GM18873 (cell line): ENCODE results near the gene KLHL14.
"Not testable (repeated sequence)": the region's sequence is repeated elsewhere in the genome, so short reads cannot be mapped to it uniquely, and the experiment has no call there.

Source experiments
- ATAC-seq: cut with Tn5 transposase; IDR thresholded peaks from one replicate; pipeline ENCODE4 v1.9.1; 2021; ENCODE audit warnings: mild to moderate bottlenecking, moderate library complexity, moderate number of reproducible peaks; ENCODE audit not compliant: unreplicated experiment, low FRiP score

Gene KLHL14, protein sequence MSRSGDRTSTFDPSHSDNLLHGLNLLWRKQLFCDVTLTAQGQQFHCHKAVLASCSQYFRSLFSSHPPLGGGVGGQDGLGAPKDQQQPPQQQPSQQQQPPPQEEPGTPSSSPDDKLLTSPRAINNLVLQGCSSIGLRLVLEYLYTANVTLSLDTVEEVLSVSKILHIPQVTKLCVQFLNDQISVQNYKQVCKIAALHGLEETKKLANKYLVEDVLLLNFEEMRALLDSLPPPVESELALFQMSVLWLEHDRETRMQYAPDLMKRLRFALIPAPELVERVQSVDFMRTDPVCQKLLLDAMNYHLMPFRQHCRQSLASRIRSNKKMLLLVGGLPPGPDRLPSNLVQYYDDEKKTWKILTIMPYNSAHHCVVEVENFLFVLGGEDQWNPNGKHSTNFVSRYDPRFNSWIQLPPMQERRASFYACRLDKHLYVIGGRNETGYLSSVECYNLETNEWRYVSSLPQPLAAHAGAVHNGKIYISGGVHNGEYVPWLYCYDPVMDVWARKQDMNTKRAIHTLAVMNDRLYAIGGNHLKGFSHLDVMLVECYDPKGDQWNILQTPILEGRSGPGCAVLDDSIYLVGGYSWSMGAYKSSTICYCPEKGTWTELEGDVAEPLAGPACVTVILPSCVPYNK

GRCh38 chr18:32772581-32773381 is at the start of gene KLHL14:
TSS of gene KLHL14 (minus strand) at chr18:32773023. CDS start at chr18:32770591, 2,432 bp downstream.
- no peak for ATAC-seq

DNA sequence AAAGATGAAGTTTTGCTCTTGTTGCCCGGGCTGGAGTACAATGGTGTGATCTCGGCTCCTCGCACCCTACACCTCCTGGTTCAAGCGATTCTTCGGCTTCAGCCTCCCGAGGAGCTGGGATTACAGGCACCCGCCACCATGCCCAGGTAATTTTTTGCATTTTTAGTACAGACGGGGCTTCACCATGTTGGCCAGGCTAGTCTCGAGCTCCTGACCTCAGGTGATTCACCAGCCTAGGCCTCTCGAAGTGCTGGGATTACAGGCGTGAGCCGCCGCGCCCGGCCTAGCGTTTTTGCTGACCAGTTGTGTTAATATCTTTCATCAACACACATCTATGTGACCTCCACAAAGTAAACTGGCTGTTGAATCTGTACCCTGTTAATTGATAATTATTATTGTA is 49.4 kb upstream of the KLHL14 start:
- no peak for ATAC-seq

GRCh38 chr18:32815881-32816280 is 43.1 kb upstream of the KLHL14 start:
- no peak for ATAC-seq

DNA sequence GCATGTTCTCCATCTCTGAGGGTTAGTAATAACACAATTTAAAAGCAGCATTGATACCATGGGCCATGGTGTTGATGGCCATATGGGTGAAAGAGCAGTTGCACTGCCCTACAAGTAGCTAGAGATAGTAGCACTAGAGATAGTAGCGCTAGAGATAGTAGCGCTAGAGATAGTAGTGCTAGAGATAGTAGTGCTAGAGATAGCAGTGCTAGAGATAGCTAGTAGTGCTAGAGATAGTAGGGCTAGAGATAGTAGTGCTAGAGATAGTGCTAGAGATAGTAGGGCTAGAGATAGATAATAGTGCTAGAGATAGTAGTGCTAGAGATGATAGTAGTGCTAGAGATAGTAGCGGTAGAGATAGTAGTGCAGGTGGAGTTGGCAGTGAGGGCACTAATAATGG is 39.5 kb upstream of the KLHL14 start:
- no peak for ATAC-seq

DNA sequence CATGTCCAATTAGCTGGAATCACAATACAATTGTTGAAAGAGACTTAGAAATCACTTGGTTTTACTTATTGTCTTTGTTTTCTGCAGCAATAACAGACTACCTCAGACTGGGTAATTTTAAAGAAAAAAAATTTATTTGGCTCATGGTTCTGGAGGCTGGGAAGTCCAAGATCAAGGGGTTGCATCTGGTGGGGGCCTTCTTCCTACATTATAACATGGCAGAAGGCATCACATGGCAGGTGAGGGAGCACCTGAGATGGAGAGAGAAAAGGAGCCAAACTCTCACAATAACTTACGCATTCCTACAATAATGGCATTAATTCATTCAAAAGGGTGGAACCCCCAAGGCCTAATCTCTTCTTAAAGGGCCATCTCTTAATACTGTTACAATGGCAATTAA is 37.5 kb upstream of the KLHL14 start:
- no peak for ATAC-seq

GRCh38 chr18:32805354-32805753 is 32.5 kb upstream of the KLHL14 start:
- ATAC-seq, result no peak

- ATAC-seq, result no peak
Observed at GRCh38 chr18:32804134-32804888, 31.5 kb upstream of the KLHL14 start.

GRCh38 chr18:32803568-32803967 is 30.7 kb upstream of the KLHL14 start:
- peak; percentile 81 for ATAC-seq

GRCh38 chr18:32802591-32803451 is 30.0 kb upstream of the KLHL14 start:
- peak; percentile 46 for ATAC-seq

- ATAC-seq, result no peak
Observed at GRCh38 chr18:32801228-32801627, 28.4 kb upstream of the KLHL14 start.

GRCh38 chr18:32798209-32798960 is 25.6 kb upstream of the KLHL14 start:
- ATAC-seq, result no peak

DNA sequence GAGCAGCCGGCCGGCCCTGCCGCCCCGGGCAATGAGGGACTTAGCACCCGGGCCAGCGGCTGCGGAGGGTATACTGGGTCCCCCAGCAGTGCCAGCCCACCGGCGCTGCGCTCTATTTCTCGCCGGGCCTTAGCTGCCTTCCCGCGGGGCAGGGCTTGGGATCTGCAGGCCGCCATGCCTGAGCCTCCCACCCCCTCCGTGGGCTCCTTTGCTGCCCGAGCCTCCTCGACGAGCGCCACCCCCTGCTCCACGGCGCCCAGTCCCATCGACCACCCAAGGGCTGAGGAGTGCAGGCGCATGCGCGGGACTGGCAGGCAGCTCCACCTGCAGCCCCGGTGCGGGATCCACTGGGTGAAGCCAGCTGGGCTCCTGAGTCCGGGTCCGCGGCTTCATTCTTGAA is 21.8 kb upstream of the KLHL14 start:
- not testable (repeated sequence) for ATAC-seq

DNA sequence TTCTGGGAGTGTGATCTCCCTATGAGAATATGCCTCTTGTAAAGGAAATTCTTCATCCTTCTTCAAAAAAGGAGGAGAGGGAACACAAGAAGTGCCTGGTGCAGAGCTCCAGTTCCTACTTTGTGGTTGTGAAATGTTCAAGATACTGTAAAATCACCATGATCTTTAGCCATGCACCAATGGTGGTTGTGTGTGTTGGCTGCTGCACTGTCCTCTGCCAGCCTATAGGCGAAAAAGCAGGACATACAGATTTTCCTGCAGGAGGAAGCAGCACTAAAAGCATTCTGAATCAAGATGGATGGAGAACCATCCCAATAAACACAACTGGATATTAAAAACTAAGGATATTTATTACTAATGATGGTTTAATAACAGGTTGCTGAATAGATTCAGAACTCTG is 6.2 kb upstream of the KLHL14 start:
- ATAC-seq, result no peak

DNA sequence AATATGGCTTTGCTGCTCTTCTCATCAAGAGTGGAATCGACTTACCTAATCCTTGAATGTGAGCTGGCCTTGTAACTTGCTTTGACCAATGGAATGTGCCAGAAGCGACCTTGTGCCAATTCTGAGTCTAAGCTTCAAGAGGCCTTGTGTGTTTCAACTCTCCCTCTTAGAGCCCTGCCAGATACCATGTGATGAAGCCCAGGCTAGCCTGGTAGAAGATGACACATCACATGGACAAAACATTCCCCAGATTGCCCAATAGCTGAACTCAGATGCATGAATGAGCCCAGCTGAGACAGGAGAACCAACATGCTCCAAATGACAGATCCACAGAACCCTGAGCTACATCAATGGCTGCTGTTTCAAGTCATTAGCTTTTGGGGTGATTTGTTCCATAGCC is 4.2 kb upstream of the KLHL14 start:
- no peak for ATAC-seq

DNA sequence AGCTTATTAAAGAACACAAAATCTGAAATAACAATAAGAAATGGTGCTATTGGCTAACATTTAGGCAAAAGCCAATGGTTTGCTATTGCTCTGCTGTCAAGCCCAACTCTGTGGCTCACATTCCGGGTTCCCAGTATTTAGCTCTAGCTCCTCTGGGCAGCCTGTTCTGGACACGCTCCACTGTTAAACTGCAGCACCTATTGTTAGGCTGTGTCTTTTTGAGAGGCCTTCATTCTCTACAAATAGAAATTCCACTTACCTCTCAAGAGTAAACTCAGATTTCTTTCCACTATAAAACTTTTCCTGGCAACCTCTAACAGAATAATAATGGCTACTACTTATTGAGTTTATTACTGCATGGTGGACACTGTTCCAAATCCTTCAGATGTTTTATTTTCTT is 3.7 kb upstream of the KLHL14 start:
- no peak for ATAC-seq

GRCh38 chr18:32775628-32776027 is 2.8 kb upstream of the KLHL14 start:
- ATAC-seq, result no peak

- ATAC-seq, result no peak
Observed at GRCh38 chr18:32773382-32773712, 524 bp upstream of the KLHL14 start.

DNA sequence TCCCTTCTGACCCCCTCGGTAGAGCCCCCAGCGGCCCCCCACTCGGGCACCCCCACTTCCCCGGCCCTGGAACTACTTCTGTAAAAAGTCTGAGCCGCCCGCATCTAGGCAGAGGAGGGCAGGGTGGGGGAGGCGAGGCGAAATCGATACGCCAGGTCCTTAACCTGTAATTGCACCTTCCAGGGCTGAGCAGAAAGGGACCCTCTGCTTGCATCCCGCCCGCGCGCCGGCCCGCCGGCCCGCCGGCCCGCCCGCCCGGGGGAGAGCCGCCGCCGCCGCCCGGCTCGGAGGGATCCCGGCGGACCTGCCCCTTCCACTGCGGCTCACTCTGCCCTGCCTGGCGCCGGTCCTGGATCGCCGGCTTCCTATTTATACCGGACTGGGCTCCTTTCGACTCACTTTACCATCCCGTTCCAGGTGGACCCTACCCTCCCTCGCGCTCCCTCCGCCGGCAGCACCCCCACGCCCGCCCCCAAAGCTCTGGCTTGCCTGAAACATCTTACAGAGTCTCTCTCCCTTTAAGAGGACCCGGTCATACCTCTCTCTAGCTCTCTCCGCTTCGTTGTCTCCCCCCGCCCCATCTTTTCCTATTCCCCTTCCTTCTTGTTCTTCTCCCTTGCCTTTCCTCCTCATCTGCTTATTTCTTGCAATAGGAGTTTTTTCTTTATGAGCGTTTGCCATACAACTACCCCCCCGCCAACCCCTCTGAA is 797 bp downstream of the KLHL14 start:
- no peak for ATAC-seq
